ENCODE measurements around the gene MYD88. TPM values are rescaled to one million over a fixed set of nuclear protein-coding genes. Genes with fewer than 3 reads are reported as not detected.

Gene MYD88
- 6.9 and 10.6 TPM in 2 replicates for total RNA-seq

DNA sequence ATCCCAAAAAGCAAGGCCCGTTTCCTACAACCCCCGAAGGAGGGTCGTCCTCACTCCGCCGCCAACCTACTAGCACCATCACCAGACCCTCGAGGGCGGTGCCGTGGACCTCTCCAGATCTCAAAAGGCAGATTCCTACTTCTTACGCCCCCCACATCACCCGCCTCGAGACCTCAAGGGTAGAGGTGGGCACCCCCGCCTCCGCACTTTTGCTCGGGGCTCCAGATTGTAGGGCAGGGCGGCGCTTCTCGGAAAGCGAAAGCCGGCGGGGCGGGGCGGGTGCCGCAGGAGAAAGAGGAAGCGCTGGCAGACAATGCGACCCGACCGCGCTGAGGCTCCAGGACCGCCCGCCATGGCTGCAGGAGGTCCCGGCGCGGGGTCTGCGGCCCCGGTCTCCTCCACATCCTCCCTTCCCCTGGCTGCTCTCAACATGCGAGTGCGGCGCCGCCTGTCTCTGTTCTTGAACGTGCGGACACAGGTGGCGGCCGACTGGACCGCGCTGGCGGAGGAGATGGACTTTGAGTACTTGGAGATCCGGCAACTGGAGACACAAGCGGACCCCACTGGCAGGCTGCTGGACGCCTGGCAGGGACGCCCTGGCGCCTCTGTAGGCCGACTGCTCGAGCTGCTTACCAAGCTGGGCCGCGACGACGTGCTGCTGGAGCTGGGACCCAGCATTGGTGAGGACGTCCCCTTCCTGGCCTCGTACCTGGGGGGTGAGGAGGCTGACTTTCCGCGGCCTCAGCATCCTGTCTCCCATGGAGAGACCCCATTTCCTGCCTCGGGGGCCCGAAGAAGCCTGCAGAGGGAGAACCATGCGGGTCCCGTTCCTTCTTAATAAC lies at the start of gene MYD88:
Gene MYD88 (plus strand): TSS at position 313 of the 842 bp plus-strand sequence. CDS start 40 bp downstream, at position 353.
- H3K4me3 ChIP-seq (ENCODE audit: low read depth, low read length) = peak within 1 kb of the TSS; percentile 71
- peak; percentile 65 for DNase-seq (ENCODE audit: low read depth)
- no peak for TF ChIP-seq CTCF (IDR thresholded peaks at IDR 0.05; ENCODE audit: insufficient read depth, low read depth, low read length)

DNA sequence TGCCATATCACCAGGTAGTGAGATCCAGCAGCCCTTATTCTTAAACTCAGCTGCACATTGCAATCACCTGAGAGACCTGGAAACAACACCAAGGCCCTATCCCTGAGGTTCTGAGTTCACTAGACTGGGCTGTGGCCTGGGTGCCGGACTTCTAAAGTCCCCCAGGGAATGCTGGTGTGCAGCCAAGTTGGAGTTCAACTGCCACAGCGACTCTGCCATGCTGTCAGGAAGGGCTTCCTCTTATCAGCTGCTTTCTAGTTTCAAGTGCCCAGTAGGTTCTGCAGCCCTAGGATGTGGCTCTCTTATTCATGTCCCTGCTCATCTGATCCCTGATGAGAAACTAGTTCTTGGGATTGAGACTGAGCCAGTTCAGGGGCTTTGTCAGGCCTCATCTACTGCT lies 49.3 kb upstream of the MYD88 start:
- H3K4me3 ChIP-seq (ENCODE audit: low read depth, low read length) = no peak overlapping the region
- no peak for DNase-seq (ENCODE audit: low read depth)
- TF ChIP-seq CTCF (IDR thresholded peaks at IDR 0.05; ENCODE audit: insufficient read depth, low read depth, low read length) = no peak

DNA sequence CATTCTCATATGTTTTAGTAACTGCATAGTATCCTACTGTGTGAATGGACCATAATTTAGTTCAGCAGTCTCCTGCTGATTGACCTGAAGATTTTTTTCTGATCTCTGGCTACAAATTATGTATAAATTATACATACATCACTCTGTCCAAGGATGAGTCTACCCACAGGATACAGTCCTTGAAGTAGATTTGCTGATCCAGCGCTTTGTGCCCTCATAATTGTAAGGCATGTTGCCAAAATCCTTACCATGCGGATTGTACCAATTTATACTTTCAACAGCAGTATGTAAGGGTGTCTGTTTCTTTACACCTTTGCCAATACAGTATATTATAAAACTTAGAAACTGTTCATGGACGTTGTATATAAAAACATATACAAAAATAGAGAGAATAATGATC lies 48.0 kb upstream of the MYD88 start:
- no peak for TF ChIP-seq CTCF (IDR thresholded peaks at IDR 0.05; ENCODE audit: insufficient read depth, low read depth, low read length)
- H3K4me3 ChIP-seq (ENCODE audit: low read depth, low read length) = no peak overlapping the region
- DNase-seq (ENCODE audit: low read depth) = no peak

GRCh38 chr3:38094999-38095398 lies 43.5 kb upstream of the MYD88 start:
- DNase-seq (ENCODE audit: low read depth) = no peak
- no peak for TF ChIP-seq CTCF (IDR thresholded peaks at IDR 0.05; ENCODE audit: insufficient read depth, low read depth, low read length)
- H3K4me3 ChIP-seq (ENCODE audit: low read depth, low read length) = no peak overlapping the region

- no peak for TF ChIP-seq CTCF (IDR thresholded peaks at IDR 0.05; ENCODE audit: insufficient read depth, low read depth, low read length)
- H3K4me3 ChIP-seq (ENCODE audit: low read depth, low read length) = no peak overlapping the region
- DNase-seq (ENCODE audit: low read depth) = no peak
Measured at GRCh38 chr3:38095669-38096483, 42.6 kb upstream of the MYD88 start.

- no peak for DNase-seq (ENCODE audit: low read depth)
- H3K4me3 ChIP-seq (ENCODE audit: low read depth, low read length) = no peak overlapping the region
- no peak for TF ChIP-seq CTCF (IDR thresholded peaks at IDR 0.05; ENCODE audit: insufficient read depth, low read depth, low read length)
Measured at GRCh38 chr3:38097446-38098375, 40.8 kb upstream of the MYD88 start.
